KMS-11 (cell line): ENCODE results near the gene ARGLU1.

ENCODE experiments used
- H2AFZ ChIP-seq: fragments of 200-600 bp; sonication (generic); 2 replicates; pipeline ENCODE4 v1.6.1; 2016; ENCODE audit warnings: antibody characterized with exemption, mixed run types, low read depth
- H3K27ac ChIP-seq: fragments of 200-600 bp; sonication (generic); 2 replicates; pipeline ENCODE4 v1.6.1; 2016; ENCODE audit warnings: mild to moderate bottlenecking, mixed run types
- H3K27me3 ChIP-seq: fragments of 200-600 bp; sonication (generic); 2 replicates; pipeline ENCODE4 v1.6.1; 2017; ENCODE audit warnings: mild to moderate bottlenecking, low read depth, mixed run types, moderate library complexity; ENCODE audit not compliant: insufficient read depth
- H3K36me3 ChIP-seq: fragments of 200-600 bp; sonication (generic); 2 replicates; pipeline ENCODE4 v1.6.1; 2017; ENCODE audit warnings: mild to moderate bottlenecking, mixed run types; ENCODE audit not compliant: insufficient read depth
- H3K4me1 ChIP-seq: fragments of 200-600 bp; sonication (generic); 2 replicates; pipeline ENCODE4 v1.6.1; 2016; ENCODE audit warnings: mild to moderate bottlenecking, low read depth, mixed run types; ENCODE audit not compliant: poor library complexity, severe bottlenecking
- H3K4me2 ChIP-seq: fragments of 200-600 bp; sonication (generic); 2 replicates; pipeline ENCODE4 v1.7.0; 2016; ENCODE audit warnings: mild to moderate bottlenecking, mixed run types
- H3K4me3 ChIP-seq: fragments of 200-600 bp; sonication (generic); IDR thresholded peaks from 2 replicates; pipeline ENCODE4 v1.6.1; 2017; ENCODE audit warnings: low read depth, low read length, mixed read lengths; ENCODE audit not compliant: insufficient read depth
- H3K79me2 ChIP-seq: fragments of 200-600 bp; sonication (generic); 2 replicates; pipeline ENCODE4 v1.6.1; 2016; ENCODE audit warnings: low read depth, mixed run types; ENCODE audit not compliant: insufficient read depth
- H3K9ac ChIP-seq: fragments of 200-600 bp; sonication (generic); 2 replicates; pipeline ENCODE4 v1.6.1; 2016; ENCODE audit warnings: mild to moderate bottlenecking, mixed run types
- H4K20me1 ChIP-seq: fragments of 200-600 bp; sonication (generic); 2 replicates; pipeline ENCODE4 v1.6.1; 2016; ENCODE audit warnings: mild to moderate bottlenecking, mixed run types; ENCODE audit not compliant: insufficient read depth
- CTCF ChIP-seq: fragments of 200-600 bp; sonication (generic); conservative IDR thresholded peaks from 2 replicates; pipeline ENCODE4 v1.6.1; 2017; ENCODE audit warnings: low read depth, mild to moderate bottlenecking, antibody characterized with exemption, low read length, moderate library complexity, mixed read lengths

Gene ARGLU1

GRCh38 chr13:106596275-106596937, 28.5 kb upstream of the ARGLU1 start:
- H3K27ac ChIP-seq, result no peak overlapping the region
- H3K4me1 ChIP-seq, result no peaks in the 10 kb centered on the region

GRCh38 chr13:106595625-106596024, 27.7 kb upstream of the ARGLU1 start:
- H3K4me2 ChIP-seq, result no peak overlapping the region
- no peaks in the 10 kb centered on the region for H3K79me2 ChIP-seq
- H3K27ac ChIP-seq, result no peak overlapping the region
- H3K4me3 ChIP-seq, result no peak overlapping the region
- TF ChIP-seq CTCF, result no peak
- no peaks in the 10 kb centered on the region for H3K27me3 ChIP-seq
- H3K36me3 ChIP-seq, result no peaks in the 10 kb centered on the region
- H3K9ac ChIP-seq, result no peak overlapping the region
- no peak overlapping the region for H2AFZ ChIP-seq
- no peaks in the 10 kb centered on the region for H3K4me1 ChIP-seq
- no peaks in the 10 kb centered on the region for H4K20me1 ChIP-seq

More at GRCh38 chr13:106596275-106596937, 28.5 kb upstream of the ARGLU1 start:
- TF ChIP-seq CTCF, result no peak
- Histone ChIP-seq H3K9ac (no peak overlapping the region), H4K20me1 (no peaks in the 10 kb centered on the region), H2AFZ (no peak overlapping the region), H3K4me3 (no peak overlapping the region), H3K27me3 (no peaks in the 10 kb centered on the region), H3K4me2 (no peak overlapping the region), H3K79me2 (no peaks in the 10 kb centered on the region), H3K36me3 (no peaks in the 10 kb centered on the region)

GRCh38 chr13:106594980-106595379, 27.0 kb upstream of the ARGLU1 start:
- Histone ChIP-seq H3K36me3 (no peaks in the 10 kb centered on the region), H3K9ac (no peak overlapping the region), H3K79me2 (no peaks in the 10 kb centered on the region), H3K4me2 (no peak overlapping the region), H3K27me3 (no peaks in the 10 kb centered on the region), H3K27ac (no peak overlapping the region), H2AFZ (no peak overlapping the region), H3K4me1 (no peaks in the 10 kb centered on the region), H3K4me3 (no peak overlapping the region), H4K20me1 (no peaks in the 10 kb centered on the region)
- TF ChIP-seq CTCF, result no peak

- no peak overlapping the region for H3K9ac ChIP-seq
- H2AFZ ChIP-seq, result no peak overlapping the region
- H3K4me1 ChIP-seq, result no peaks in the 10 kb centered on the region
- no peaks in the 10 kb centered on the region for H3K27me3 ChIP-seq
- TF ChIP-seq CTCF, result no peak
- no peak overlapping the region for H3K27ac ChIP-seq
- H3K4me2 ChIP-seq, result no peak overlapping the region
- H3K36me3 ChIP-seq, result no peaks in the 10 kb centered on the region
- H3K79me2 ChIP-seq, result no peaks in the 10 kb centered on the region
- H3K4me3 ChIP-seq, result no peak overlapping the region
- H4K20me1 ChIP-seq, result no peaks in the 10 kb centered on the region
Measured at GRCh38 chr13:106593132-106593531, 25.2 kb upstream of the ARGLU1 start.
